CD4-positive, alpha-beta T cell treated with Interleukin-1 beta for 1 hour (primary cell): ENCODE measurements around the gene UGT1A3.
"Not testable (repeated sequence)": the region's sequence is repeated elsewhere in the genome, so short reads cannot be mapped to it uniquely, and the experiment has no call there.

Experiments used
- DNase-seq, 2 donors: peaks; one replicate each; pipeline ENCODE4 v3.0.0-alpha.2; 2020 to 2022

Gene UGT1A3

DNA sequence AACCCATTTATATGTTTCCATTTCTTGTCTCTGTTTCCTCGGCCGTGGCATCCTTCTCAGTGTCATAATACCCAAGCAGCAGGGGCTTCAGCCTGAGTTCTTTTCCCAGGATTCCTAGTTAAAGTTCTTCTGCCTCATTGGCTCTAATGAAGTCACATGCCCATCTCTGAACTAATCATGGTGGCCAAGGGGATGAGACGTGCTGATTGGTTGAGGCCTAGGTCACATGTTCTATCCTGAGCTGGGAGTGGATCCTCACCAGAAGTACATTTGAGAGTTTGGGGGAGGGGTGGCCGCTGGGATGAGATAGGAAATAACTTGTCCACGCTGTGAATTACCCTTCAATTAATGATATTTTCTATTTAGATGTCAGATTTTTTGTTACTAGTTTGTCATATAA, 19.9 kb upstream of the UGT1A3 start:
- DNase-seq, result no peak

DNA sequence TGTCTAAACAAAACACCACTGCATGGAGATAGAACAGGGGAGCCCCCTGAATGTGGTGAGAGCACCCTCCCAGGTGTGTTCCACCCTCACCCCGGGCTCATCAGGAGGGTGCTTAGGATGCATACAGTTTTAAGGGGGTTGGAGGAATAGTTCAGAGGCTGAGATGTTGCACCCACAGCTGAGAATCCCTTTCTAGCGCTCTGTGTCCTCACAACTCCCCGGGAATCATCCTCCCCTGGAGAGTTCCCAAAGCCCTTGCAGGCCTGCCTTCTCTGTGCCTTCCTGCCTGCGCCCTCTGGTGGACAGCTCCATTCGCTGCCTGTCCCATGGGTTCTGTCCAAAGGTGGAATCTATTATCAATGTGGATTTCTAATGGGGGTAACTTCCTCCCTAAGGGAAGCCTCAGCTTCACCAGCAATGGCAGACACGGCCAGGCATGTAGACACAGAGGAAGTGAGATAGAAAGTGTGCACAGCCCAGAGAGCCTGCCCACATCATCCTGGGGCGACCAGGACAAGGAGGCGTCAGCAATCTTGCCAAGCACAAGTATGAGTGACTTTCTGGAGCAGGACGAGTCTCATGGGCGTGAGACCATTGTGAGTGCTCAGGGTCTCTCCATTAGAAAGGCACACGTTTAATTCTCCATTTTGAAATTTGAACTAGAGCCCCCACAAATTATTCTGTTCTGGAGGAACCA, 17.4 kb upstream of the UGT1A3 start:
- peak; percentile 52 to 53 for DNase-seq

DNA sequence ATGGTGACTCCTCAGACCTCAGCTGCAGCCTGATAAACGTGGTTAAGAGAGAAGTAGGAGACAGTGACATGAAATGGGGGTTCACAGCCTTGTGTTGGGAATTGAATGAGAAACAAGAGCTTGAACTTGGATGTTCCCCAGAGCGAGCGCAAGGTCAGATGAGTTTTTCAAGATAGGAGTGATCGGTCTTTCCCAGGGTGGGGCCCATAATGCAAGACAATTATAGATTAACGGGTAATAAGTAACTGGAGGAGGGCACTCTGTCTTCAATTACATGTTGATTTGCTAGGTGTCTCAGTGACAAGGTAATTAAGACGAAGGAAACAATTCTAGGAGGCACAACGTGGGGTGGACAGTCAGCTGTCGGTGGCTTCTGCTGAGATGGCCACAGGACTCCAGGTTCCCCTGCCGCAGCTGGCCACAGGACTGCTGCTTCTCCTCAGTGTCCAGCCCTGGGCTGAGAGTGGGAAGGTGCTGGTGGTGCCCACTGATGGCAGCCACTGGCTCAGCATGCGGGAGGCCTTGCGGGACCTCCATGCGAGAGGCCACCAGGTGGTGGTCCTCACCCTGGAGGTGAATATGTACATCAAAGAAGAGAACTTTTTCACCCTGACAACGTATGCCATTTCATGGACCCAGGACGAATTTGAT, 16.1 kb upstream of the UGT1A3 start, which contains the start of gene UGT1A5:
Gene UGT1A5 (plus strand): TSS at position 297 of the 651 bp plus-strand sequence. CDS start 85 bp downstream, at position 382.
- no peak for DNase-seq

GRCh38 chr2:233713262-233713615, 15.6 kb upstream of the UGT1A3 start:
- no peak for DNase-seq

DNA sequence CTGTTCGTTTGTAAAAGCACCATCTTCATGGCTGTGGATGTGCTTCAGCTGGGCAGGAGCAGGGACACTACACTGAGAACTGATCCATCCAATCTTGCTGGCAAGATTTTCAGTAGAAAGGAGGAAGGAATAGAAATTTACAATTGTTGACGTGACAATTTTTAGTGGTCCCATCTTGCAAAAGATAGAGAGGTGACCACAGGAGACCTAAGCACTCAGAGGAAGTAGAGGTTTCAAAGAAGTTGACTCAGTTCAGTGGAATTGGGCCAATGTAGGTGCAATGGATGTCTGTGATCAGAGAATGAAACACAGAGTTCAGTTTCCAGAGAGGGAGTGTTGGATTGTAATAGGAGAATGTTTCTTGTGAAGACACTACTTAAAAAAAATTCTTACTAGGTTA, 14.7 kb upstream of the UGT1A3 start:
- no peak for DNase-seq

DNA sequence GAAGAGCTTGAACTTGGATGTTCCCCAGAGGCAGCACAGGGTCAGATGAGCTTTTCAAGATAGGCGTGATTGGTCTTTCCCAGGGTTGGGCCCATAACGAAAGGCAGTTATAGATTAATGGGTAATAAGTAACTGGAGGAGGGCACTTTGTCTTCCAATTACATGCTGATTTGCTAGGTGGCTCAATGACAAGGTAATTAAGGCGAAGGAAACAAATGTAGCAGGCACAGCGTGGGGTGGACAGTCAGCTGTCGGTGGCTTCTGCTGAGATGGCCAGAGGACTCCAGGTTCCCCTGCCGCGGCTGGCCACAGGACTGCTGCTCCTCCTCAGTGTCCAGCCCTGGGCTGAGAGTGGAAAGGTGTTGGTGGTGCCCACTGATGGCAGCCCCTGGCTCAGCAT, 10.3 kb upstream of the UGT1A3 start, which contains the start of gene UGT1A4:
Gene UGT1A4 (plus strand): TSS at position 185 of the 400 bp plus-strand sequence. CDS start 85 bp downstream, at position 270.
- DNase-seq, result no peak

- not testable (repeated sequence) for DNase-seq
Measured at GRCh38 chr2:233736868-233737653, 8.2 kb downstream of the UGT1A3 start.

DNA sequence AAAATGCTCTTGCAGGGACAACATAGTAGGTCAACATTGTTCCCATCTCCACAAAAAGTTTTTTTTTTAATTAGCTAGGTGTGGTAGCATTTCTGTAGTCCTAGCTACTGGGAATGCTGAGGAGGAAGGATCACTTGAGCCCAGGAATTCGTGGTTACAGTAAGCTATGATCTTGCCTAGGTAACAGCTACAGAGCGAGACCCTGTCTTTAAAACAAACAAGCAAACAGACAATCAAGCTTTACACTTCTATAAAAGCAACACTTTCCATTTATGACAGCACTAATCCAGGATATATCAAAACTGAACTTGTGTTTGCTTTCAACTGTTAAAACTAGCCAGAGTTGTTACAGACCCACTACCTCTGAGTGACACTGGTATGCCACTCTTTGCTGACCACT, 12.0 kb downstream of the UGT1A3 start:
- no peak for DNase-seq

DNA sequence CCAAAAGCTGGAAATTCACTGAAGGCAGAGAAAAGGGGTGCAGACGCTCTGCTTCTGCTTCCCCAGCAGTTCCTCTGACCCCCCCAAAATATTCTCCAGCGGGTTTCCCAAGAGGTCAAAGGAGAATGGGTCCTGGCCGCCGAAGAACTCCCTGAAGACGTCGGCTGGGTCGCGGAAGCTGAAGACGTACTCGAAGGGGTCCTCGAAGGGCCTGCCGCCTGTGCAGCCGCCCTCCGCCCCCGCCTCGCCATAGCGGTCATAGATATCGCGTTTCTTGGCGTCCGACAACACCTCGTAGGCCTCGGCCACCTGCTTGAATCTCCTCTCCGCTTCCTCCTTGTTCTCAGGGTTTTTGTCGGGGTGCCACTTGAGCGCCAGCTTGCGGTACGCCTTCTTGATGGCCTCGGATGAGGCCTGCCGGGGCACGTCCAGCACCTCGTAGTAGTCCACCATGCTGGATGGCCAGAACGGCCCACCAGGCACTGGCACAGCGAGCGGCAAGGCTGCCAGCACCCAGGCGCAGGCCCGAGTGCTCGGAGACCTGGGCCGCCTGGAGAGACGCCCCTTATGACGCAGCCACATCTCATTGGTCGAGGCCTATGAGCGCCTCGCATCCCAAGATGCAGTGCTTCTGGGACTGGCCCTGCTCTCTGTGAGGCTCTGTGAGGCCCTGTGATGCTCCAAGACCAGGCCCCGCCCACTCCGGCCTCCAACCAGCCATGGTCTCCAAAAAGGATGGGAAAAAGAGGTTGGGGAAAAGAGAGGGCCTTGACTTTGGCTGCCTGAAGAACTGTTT, 14.8 kb downstream of the UGT1A3 start:
- no peak for DNase-seq

DNA sequence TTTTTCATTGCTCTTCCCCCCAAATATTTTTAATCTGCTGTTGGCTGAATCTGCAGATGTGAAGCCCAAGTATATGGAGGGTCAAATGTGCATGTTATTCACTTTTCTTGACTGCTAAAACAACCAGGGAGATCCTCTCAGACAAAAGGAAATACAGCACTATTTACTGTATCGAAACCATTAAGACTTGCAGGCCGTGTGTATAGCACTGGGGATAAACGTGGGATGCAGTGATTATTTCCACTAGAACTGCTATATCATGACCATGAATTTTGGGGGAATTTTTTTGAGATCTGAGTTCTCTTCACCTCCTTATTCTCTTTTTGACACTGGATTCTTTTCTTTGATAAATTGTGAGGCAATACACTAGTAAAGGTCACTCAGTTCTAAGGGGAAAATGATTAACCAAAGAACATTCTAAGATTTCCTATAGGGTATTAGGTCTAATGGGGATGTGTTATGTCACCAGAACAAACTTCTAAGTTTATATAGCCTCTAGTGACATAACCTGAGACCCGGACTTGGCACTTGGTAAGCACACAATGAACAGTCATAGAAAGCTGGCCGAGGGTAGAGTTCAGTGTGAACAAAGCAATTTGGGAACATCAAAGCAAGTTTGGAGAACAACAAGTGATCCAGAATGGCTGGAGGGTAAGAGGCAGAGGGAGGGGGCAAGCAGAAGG, 16.4 kb downstream of the UGT1A3 start:
- no peak for DNase-seq

GRCh38 chr2:233745838-233746237, 17.0 kb downstream of the UGT1A3 start:
- DNase-seq, result not testable (repeated sequence)

- no peak for DNase-seq
Measured at GRCh38 chr2:233746475-233747282, 17.8 kb downstream of the UGT1A3 start.

DNA sequence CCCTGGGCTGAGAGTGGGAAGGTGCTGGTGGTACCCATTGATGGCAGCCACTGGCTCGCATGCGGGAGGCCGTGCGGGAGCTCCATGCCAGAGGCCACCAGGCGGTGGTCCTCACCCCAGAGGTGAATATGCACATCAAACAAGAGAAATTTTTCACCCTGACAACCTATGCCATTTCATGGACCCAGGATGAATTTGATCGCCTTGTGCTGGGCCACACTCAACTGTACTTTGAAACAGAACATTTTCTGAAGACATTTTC, 18.4 kb downstream of the UGT1A3 start:
- no peak for DNase-seq

- not testable (repeated sequence) for DNase-seq
Measured at GRCh38 chr2:233750689-233751088, 21.8 kb downstream of the UGT1A3 start.

DNA sequence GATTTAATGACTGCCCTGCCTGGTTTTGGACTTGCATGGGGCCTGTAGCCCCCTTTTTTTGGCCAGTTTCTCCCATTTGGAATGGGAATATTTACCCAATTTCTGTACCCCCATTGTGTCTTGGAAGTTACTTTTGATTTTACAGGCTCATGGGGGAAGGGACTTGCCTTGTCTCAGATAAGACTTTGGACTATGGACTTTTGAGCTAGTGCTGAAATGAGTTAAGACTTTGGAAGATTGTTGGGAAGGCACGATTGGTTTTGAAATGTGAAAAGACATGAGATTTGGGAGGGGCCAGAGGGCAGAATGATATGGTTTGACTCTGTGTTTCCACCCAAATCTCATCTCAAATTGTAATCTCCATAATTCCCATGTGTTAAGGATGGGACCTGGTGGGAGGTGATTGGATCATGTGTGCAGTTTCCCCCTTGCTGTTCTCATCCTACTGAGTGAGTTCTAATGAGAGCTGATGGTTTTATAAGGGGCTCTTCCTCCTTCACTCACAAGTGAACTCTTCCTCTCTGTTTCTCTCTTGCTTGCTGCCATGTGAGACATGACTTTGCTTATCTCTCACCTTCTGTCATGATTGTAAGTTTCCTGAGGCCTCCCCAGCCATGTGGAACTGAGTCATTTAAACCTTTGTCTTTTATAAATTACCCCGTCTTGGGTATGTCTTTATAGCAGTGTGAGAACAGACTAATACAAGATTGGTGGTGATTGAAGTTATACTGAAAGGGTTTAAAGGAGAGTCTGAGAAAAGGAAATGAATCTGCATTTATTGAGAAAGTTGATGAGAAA, 22.6 kb downstream of the UGT1A3 start:
- not testable (repeated sequence) for DNase-seq

DNA sequence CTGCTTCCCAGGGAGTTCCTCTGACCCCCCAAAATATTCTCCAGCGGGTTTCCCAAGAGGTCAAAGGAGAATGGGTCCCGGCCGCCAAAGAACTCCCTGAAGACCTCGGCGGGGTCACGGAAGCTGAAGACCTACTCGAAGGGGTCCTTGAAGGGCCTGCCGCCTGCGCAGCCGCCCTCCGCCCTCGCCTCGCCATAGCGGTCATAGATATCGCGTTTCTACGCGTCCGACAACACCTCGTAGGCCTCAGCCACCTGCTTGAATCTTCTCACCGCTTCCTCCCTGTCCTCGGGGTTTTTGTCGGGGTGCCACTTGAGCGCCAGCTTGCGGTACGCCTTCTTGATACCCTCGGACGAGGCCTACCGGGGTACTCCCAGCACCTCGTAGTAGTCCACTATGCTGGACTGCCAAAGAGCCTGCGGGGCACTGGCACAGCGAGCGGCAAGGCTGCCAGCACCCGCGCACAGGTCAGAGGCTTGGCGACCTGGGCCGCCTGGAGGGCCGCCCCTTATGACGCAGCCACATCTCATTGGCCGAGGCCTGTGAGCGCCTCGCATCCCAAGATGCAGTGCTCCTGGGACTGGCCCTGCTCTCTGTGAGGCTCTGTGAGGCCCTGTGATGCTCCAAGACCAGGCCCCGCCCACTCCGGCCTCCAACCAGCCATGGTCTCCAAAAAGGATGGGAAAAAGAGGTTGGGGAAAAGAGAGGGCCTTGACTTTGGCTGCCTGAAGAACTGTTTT, 26.2 kb downstream of the UGT1A3 start:
- DNase-seq, result no peak

DNA sequence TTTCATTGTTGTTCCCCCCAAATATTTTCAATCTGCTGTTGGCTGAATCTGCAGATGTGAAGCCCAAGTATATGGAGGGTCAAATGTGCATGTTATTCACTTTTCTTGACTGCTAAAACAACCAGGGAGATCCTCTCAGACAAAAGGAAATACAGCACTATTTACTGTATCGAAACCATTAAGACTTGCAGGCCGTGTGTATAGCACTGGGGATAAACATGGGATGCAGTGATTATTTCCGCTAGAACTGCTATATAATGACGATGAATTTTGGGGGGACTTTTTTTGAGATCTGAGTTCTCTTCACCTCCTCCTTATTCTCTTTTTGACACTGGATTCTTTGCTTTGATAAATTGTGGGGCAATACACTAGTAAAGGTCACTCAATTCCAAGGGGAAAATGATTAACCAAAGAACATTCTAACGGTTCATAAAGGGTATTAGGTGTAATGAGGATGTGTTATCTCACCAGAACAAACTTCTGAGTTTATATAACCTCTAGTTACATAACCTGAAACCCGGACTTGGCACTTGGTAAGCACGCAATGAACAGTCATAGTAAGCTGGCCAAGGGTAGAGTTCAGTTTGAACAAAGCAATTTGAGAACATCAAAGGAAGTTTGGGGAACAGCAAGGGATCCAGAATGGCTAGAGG, 27.7 kb downstream of the UGT1A3 start:
- no peak for DNase-seq

DNA sequence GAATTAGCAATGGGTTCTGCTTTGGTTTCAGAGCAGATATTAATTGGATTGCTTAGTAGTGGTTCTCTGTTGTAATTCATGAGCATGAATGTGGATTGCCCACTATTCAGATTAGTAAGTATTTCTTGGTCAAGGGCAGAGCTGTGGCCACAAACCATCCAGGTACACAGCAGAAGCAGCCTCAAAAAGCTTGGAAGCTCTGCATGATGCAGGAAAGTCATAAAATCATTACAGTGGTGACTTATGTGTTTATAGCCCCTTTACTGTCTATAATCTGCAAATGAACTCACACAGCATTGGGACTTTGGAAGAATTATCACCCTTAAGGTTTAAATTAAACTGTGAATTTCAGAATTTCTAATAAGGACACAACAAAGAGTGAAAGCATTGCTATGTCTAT, 29.3 kb downstream of the UGT1A3 start:
- no peak for DNase-seq

- DNase-seq, result no peak
Measured at GRCh38 chr2:233758849-233759248, 30.0 kb downstream of the UGT1A3 start.

- DNase-seq, result no peak
Measured at GRCh38 chr2:233760043-233760442, 31.2 kb downstream of the UGT1A3 start, which contains the start of gene UGT1A1. TSS of gene UGT1A1 (plus strand) at chr2:233760270. CDS start at chr2:233760288, 18 bp downstream.
